GM23248 (cell line): Measurements from ENCODE around the gene TRIM29. TPM values are rescaled to one million over a fixed set of nuclear protein-coding genes. Genes with fewer than 3 reads are reported as not detected.
A peak's percentile ranks its signal among the peaks of the same experiment; 100 is the strongest.

Experiments
- DNase-seq: peaks from one replicate; pipeline ENCODE4 v3.0.0-alpha.2; 2015
- H2AFZ ChIP-seq: fragments of 200-600 bp; sonication (generic); 2 replicates; pipeline ENCODE4 v1.6.1; 2016; ENCODE audit warnings: antibody characterized with exemption
- H3F3A ChIP-seq: fragments of 200-600 bp; sonication (generic); 2 replicates; pipeline ENCODE4 v1.6.1; 2016; ENCODE audit warnings: mild to moderate bottlenecking, antibody characterized with exemption, mixed run types; ENCODE audit not compliant: insufficient read depth
- H3K27ac ChIP-seq: fragments of 200-600 bp; sonication (generic); 2 replicates; pipeline ENCODE4 v1.5.1; 2016; ENCODE audit warnings: mild to moderate bottlenecking
- H3K27me3 ChIP-seq: fragments of 200-600 bp; sonication (generic); replicated peaks from 2 replicates; pipeline ENCODE4 v1.6.1; 2016; ENCODE audit warnings: mild to moderate bottlenecking; ENCODE audit not compliant: insufficient read depth
- H3K36me3 ChIP-seq: fragments of 200-600 bp; sonication (generic); 2 replicates; pipeline ENCODE4 v1.6.1; 2016; ENCODE audit warnings: low read depth, mild to moderate bottlenecking
- H3K4me1 ChIP-seq: fragments of 200-600 bp; sonication (generic); 2 replicates; pipeline ENCODE4 v1.6.1; 2016; ENCODE audit warnings: mild to moderate bottlenecking; ENCODE audit not compliant: insufficient read depth
- H3K4me2 ChIP-seq: fragments of 200-600 bp; sonication (generic); one replicate; pipeline ENCODE4 v1.6.1; 2016; ENCODE audit warnings: mild to moderate bottlenecking; ENCODE audit not compliant: unreplicated experiment
- H3K4me3 ChIP-seq: fragments of 200-600 bp; sonication (generic); 2 replicates; pipeline ENCODE4 v1.5.1; 2016; ENCODE audit warnings: mild to moderate bottlenecking
- H3K79me2 ChIP-seq: fragments of 200-600 bp; sonication (generic); 2 replicates; pipeline ENCODE4 v1.6.1; 2016; ENCODE audit warnings: mild to moderate bottlenecking; ENCODE audit not compliant: insufficient read depth
- H3K9ac ChIP-seq: fragments of 200-600 bp; sonication (generic); 2 replicates; pipeline ENCODE4 v1.6.1; 2016; ENCODE audit warnings: mild to moderate bottlenecking
- H3K9me2 ChIP-seq: fragments of 200-600 bp; sonication (generic); 2 replicates; pipeline ENCODE4 v1.6.1; 2016; ENCODE audit warnings: mixed run types, mild to moderate bottlenecking, moderate library complexity; ENCODE audit not compliant: insufficient read depth
- H3K9me3 ChIP-seq: fragments of 200-600 bp; sonication (generic); one replicate; pipeline ENCODE4 v1.6.1; 2017; ENCODE audit warnings: low read depth
- H4K20me1 ChIP-seq: fragments of 200-600 bp; sonication (generic); 2 replicates; pipeline ENCODE4 v1.6.0; 2016; ENCODE audit not compliant: insufficient read depth
- EZH2 ChIP-seq: fragments of 200-600 bp; sonication (generic); IDR thresholded peaks from 2 replicates; pipeline ENCODE4 v1.6.1; 2018; ENCODE audit warnings: antibody characterized with exemption, mild to moderate bottlenecking; ENCODE audit not compliant: insufficient read depth, poor library complexity, severe bottlenecking
- EZH2phosphoT487 ChIP-seq: fragments of 200-600 bp; sonication (generic); IDR thresholded peaks from 2 replicates; pipeline ENCODE4 v1.6.1; 2018; ENCODE audit warnings: antibody characterized with exemption, moderate library complexity, mild to moderate bottlenecking, low read depth; ENCODE audit not compliant: insufficient read depth
- WGBS, 2 experiments: methylation state at CpG; one replicate each; pipeline ENCODE4 v1.1.6; 2015 to 2017; ENCODE audit warnings: low lambda C conversion rate in 2 of 2, low coverage in 1 of 2; ENCODE audit errors: missing lambda C conversion rate in 2 of 2; 5-methylcytosine and 5-hydroxymethylcytosine counted together
- in situ Hi-C: fragments of 300-500 bp; cut with MboI; formaldehyde crosslinking; loops from 2 replicates; pipeline ENCODE4 v1.15.0; 2020
- polyA plus RNA-seq: library from polyadenylated mRNA; unstranded; fragments of >200 nt; fragmentation: Nextera tagmentation; extraction: Ambion mirVana; gene quantifications from 2 replicates; pipeline ENCODE4 v1.2.1, GENCODE V29; 2016
- total RNA-seq: library from RNA; depleted of rRNA; stranded (reverse); fragments of >200 nt; shearing (Covaris generic); gene quantifications from 2 replicates; pipeline ENCODE4 v1.2.3, GENCODE V29; 2014

TRIM29 gene
- total and polyA plus RNA-seq, 2 experiments from 2014 or later, result 0.86 TPM; not detected in 1

GRCh38 chr11:120068114-120068573 lies 69.8 kb downstream of the TRIM29 start:
- WGBS, 2 experiments, result 52 to 53% methylated on average over 8 of the region's 8 CpGs
- Histone ChIP-seq H3K9ac (no peak overlapping the region), H4K20me1 (no peaks in the 10 kb centered on the region), H3K9me3 (no peaks in the 10 kb centered on the region), H3F3A (no peaks in the 10 kb centered on the region), H3K4me1 (no peaks in the 10 kb centered on the region), H3K4me3 (no peak overlapping the region), H3K36me3 (no peaks in the 10 kb centered on the region), H3K79me2 (no peaks in the 10 kb centered on the region), H3K9me2 (no peaks in the 10 kb centered on the region), H3K27me3 (peaks cover 33% of the 10 kb centered on the region), H3K4me2 (no peak overlapping the region), H2AFZ (no peak overlapping the region; the same call in 1 of the 2 replicates), H3K27ac (no peak overlapping the region)
- in situ Hi-C loops, result no loop called here
- TF ChIP-seq EZH2phosphoT487 (no peak), EZH2 (no peak)
- peak; percentile 60 for DNase-seq

- Histone ChIP-seq H3K27me3 (peaks cover 35% of the 10 kb centered on the region), H3K9ac (no peak overlapping the region), H3K79me2 (no peaks in the 10 kb centered on the region), H3K4me2 (no peak overlapping the region), H3F3A (no peaks in the 10 kb centered on the region), H3K4me1 (no peaks in the 10 kb centered on the region), H3K9me3 (no peaks in the 10 kb centered on the region), H2AFZ (no peak overlapping the region), H3K36me3 (no peaks in the 10 kb centered on the region), H3K9me2 (no peaks in the 10 kb centered on the region), H4K20me1 (no peaks in the 10 kb centered on the region), H3K4me3 (no peak overlapping the region), H3K27ac (no peak overlapping the region)
- TF ChIP-seq EZH2phosphoT487 (no peak), EZH2 (no peak)
- in situ Hi-C loops, result no loop called here
- no peak for DNase-seq
- WGBS, 2 experiments, result 51 to 54% methylated on average over 8 of the region's 8 CpGs
Observed at GRCh38 chr11:120067438-120068113, 70.3 kb downstream of the TRIM29 start.

- Histone ChIP-seq H3K4me3 (no peak overlapping the region), H4K20me1 (no peaks in the 10 kb centered on the region), H3K4me2 (no peak overlapping the region), H3F3A (no peaks in the 10 kb centered on the region), H3K9me3 (no peaks in the 10 kb centered on the region), H2AFZ (no peak overlapping the region), H3K9ac (no peak overlapping the region), H3K27me3 (peaks cover 35% of the 10 kb centered on the region), H3K9me2 (no peaks in the 10 kb centered on the region), H3K4me1 (no peaks in the 10 kb centered on the region), H3K36me3 (no peaks in the 10 kb centered on the region), H3K79me2 (no peaks in the 10 kb centered on the region), H3K27ac (no peak overlapping the region)
- WGBS, 2 experiments, result 37 to 38% methylated on average over 11 of the region's 11 CpGs
- in situ Hi-C loops, result no loop called here
- DNase-seq, result no peak
- TF ChIP-seq EZH2, result no peak
- TF ChIP-seq EZH2phosphoT487, result no peak
Observed at GRCh38 chr11:120066738-120067437, 71.0 kb downstream of the TRIM29 start.

- no peak for TF ChIP-seq EZH2
- TF ChIP-seq EZH2phosphoT487, result no peak
- Histone ChIP-seq H3K9ac (no peak overlapping the region), H3K27me3 (peaks cover 33% of the 10 kb centered on the region), H3K9me3 (no peaks in the 10 kb centered on the region), H3F3A (no peaks in the 10 kb centered on the region), H3K9me2 (no peaks in the 10 kb centered on the region), H3K36me3 (no peaks in the 10 kb centered on the region), H4K20me1 (no peaks in the 10 kb centered on the region), H3K79me2 (no peaks in the 10 kb centered on the region), H3K4me2 (no peak overlapping the region), H3K27ac (no peak overlapping the region), H3K4me3 (no peak overlapping the region), H3K4me1 (no peaks in the 10 kb centered on the region), H2AFZ (no peak overlapping the region)
- no peak for DNase-seq
- 19% methylated on average over 2 to 3 of the region's 3 CpGs for WGBS, 2 experiments
- in situ Hi-C loops, result no loop called here
Observed at GRCh38 chr11:120065876-120066275, 72.0 kb downstream of the TRIM29 start.
